H9 (cell line): ENCODE results near the gene SPRR5. TPM values are rescaled to one million over a fixed set of nuclear protein-coding genes. Genes with fewer than 3 reads are reported as not detected.

ENCODE experiments used
- DNase-seq: peaks from one replicate; pipeline ENCODE4 v3.0.0-alpha.2; 2017
- H2AFZ ChIP-seq: one replicate; pipeline ENCODE4 v1.6.1; 2013; ENCODE audit warnings: mild to moderate bottlenecking, low read length, control low read depth, moderate library complexity
- H2AK5ac ChIP-seq: 2 replicates; pipeline ENCODE4 v1.6.1; 2013; ENCODE audit warnings: low read length, control low read depth, mixed read lengths; ENCODE audit not compliant: insufficient read length
- H2BK120ac ChIP-seq: one replicate; pipeline ENCODE4 v1.6.1; 2013; ENCODE audit warnings: low read depth, mild to moderate bottlenecking, low read length, control low read depth, inconsistent platforms; ENCODE audit not compliant: poor library complexity, severe bottlenecking
- H2BK12ac ChIP-seq: 2 replicates; pipeline ENCODE4 v1.6.1; 2013; ENCODE audit warnings: low read length, control low read depth, mixed read lengths, low read depth; ENCODE audit not compliant: insufficient read length
- H2BK15ac ChIP-seq: 2 replicates; pipeline ENCODE4 v1.6.1; 2013; ENCODE audit warnings: low read depth, low read length, control low read depth
- H2BK20ac ChIP-seq: one replicate; pipeline ENCODE4 v1.6.1; 2013; ENCODE audit warnings: low read depth, mild to moderate bottlenecking, low read length, control low read depth, inconsistent platforms; ENCODE audit not compliant: poor library complexity, severe bottlenecking
- H2BK5ac ChIP-seq: 2 replicates; pipeline ENCODE4 v1.6.1; 2013; ENCODE audit warnings: low read length, control low read depth, mixed read lengths; ENCODE audit not compliant: insufficient read length
- H3K14ac ChIP-seq: 2 replicates; pipeline ENCODE4 v1.6.1; 2013; ENCODE audit warnings: low read length, control low read depth; ENCODE audit not compliant: insufficient read depth
- H3K18ac ChIP-seq: 2 replicates; pipeline ENCODE4 v1.6.1; 2013; ENCODE audit warnings: low read depth, mild to moderate bottlenecking, mixed read lengths, low read length, control low read depth; ENCODE audit not compliant: insufficient read length
- H3K23ac ChIP-seq: 2 replicates; pipeline ENCODE4 v1.6.1; 2013; ENCODE audit warnings: low read length, control low read depth, mixed read lengths, low read depth; ENCODE audit not compliant: insufficient read length
- H3K23me2 ChIP-seq: 2 replicates; pipeline ENCODE4 v1.6.1; 2013; ENCODE audit warnings: low read depth, mild to moderate bottlenecking, mixed read lengths, low read length, control low read depth; ENCODE audit not compliant: insufficient read length, poor library complexity, severe bottlenecking
- H3K27ac ChIP-seq: 2 replicates; pipeline ENCODE4 v1.5.1; 2013; ENCODE audit warnings: low read length, control low read depth, mixed read lengths, low read depth; ENCODE audit not compliant: insufficient read length
- H3K27me3 ChIP-seq: 2 replicates; pipeline ENCODE4 v1.6.1; 2013; ENCODE audit warnings: low read length, control low read depth, inconsistent platforms; ENCODE audit not compliant: insufficient read depth
- H3K4ac ChIP-seq: 2 replicates; pipeline ENCODE4 v1.6.1; 2013; ENCODE audit warnings: low read depth, mild to moderate bottlenecking, control low read depth, inconsistent platforms, low read length, moderate library complexity
- H3K4me1 ChIP-seq: 2 replicates; pipeline ENCODE4 v1.6.1; 2013; ENCODE audit warnings: low read length, control low read depth, inconsistent platforms; ENCODE audit not compliant: insufficient read depth
- H3K4me2 ChIP-seq: 2 replicates; pipeline ENCODE4 v1.6.1; 2013; ENCODE audit warnings: low read length, control low read depth, mixed read lengths; ENCODE audit not compliant: insufficient read length, insufficient read depth
- H3K56ac ChIP-seq: 2 replicates; pipeline ENCODE4 v1.6.1; 2013; ENCODE audit warnings: low read depth, mild to moderate bottlenecking, mixed read lengths, low read length, control low read depth; ENCODE audit not compliant: insufficient read length
- H3K79me1 ChIP-seq: 2 replicates; pipeline ENCODE4 v1.6.1; 2013; ENCODE audit warnings: low read depth, mild to moderate bottlenecking, moderate library complexity, low read length, control low read depth, inconsistent platforms; ENCODE audit not compliant: insufficient read depth, poor library complexity, severe bottlenecking
- H3K79me2 ChIP-seq: 2 replicates; pipeline ENCODE4 v1.6.1; 2013; ENCODE audit warnings: low read length, control low read depth, inconsistent platforms; ENCODE audit not compliant: insufficient read depth
- H3K9ac ChIP-seq: 2 replicates; pipeline ENCODE4 v1.6.1; 2013; ENCODE audit warnings: low read length, control low read depth, mixed read lengths; ENCODE audit not compliant: insufficient read length; ENCODE audit errors: extremely low read depth
- H3K9me3 ChIP-seq: one replicate; pipeline ENCODE4 v1.6.1; 2013; ENCODE audit warnings: low read depth, low read length, inconsistent platforms; ENCODE audit not compliant: control insufficient read depth
- H3T11ph ChIP-seq: one replicate; pipeline ENCODE4 v1.6.1; 2013; ENCODE audit warnings: mild to moderate bottlenecking, low read length, control low read depth, inconsistent platforms
- H4K20me1 ChIP-seq: one replicate; pipeline ENCODE4 v1.6.1; 2013; ENCODE audit not compliant: control insufficient read depth, insufficient read length, insufficient read depth
- H4K5ac ChIP-seq: 2 replicates; pipeline ENCODE4 v1.6.1; 2013; ENCODE audit warnings: low read depth, mild to moderate bottlenecking, mixed read lengths, low read length, control low read depth; ENCODE audit not compliant: insufficient read length
- H4K8ac ChIP-seq: replicated peaks from 2 replicates; pipeline ENCODE4 v1.6.1; 2013; ENCODE audit warnings: low read length, control low read depth, mixed read lengths, low read depth; ENCODE audit not compliant: insufficient read length
- H4K91ac ChIP-seq: 2 replicates; pipeline ENCODE4 v1.6.1; 2013; ENCODE audit warnings: low read depth, mild to moderate bottlenecking, moderate library complexity, mixed read lengths, low read length, control low read depth; ENCODE audit not compliant: insufficient read length
- H3K27ac Mint-ChIP-seq, 3 experiments: 2 replicates in 2 of 3; 3 replicates in 1 of 3; pipeline ENCODE4 v1.8.0; 2020 to 2021; ENCODE audit warnings: mixed read lengths in 3 of 3, mild to moderate bottlenecking in 1 of 3, moderate library complexity in 1 of 3
- H3K27me3 Mint-ChIP-seq: 2 replicates; pipeline ENCODE4 v1.8.0; 2021; ENCODE audit warnings: low read depth, mild to moderate bottlenecking, moderate library complexity, mixed read lengths
- H3K36me3 Mint-ChIP-seq, 3 experiments: 2 replicates in 2 of 3; 3 replicates in 1 of 3; pipeline ENCODE4 v1.8.0; 2020 to 2021; ENCODE audit warnings: low read depth in 3 of 3, mixed read lengths in 3 of 3; ENCODE audit not compliant: insufficient read depth in 1 of 3
- H3K4me1 Mint-ChIP-seq, 2 experiments: 2 replicates each; pipeline ENCODE4 v1.8.0; 2020; ENCODE audit warnings: mixed read lengths in 2 of 2
- H3K4me3 Mint-ChIP-seq, 2 experiments: 2 replicates in 1 of 2; 3 replicates in 1 of 2; pipeline ENCODE4 v1.8.0; 2020 to 2021; ENCODE audit warnings: mild to moderate bottlenecking in 2 of 2, mixed read lengths in 2 of 2, moderate library complexity in 1 of 2
- H3K9me3 Mint-ChIP-seq, 2 experiments: 2 replicates in 1 of 2; 3 replicates in 1 of 2; pipeline ENCODE4 v1.8.0; 2020; ENCODE audit warnings: mild to moderate bottlenecking in 2 of 2, mixed read lengths in 2 of 2, moderate library complexity in 1 of 2
- WGBS: extraction: QIAGEN DNeasy Blood & Tissue Kit; methylation state at CpG from one replicate; pipeline ENCODE4 v1.1.7; 2013; ENCODE audit warnings: missing lambda C conversion rate, low lambda C conversion rate, mixed read lengths; ENCODE audit not compliant: insufficient read length; ENCODE audit errors: extremely low coverage; 5-methylcytosine and 5-hydroxymethylcytosine counted together
- total RNA-seq: library from RNA; stranded (reverse); gene quantifications from 2 replicates; pipeline ENCODE4 v1.2.1, GENCODE V29; 2021
- TF ChIP-seq, protein P1 (sequence below): fragments of 200-600 bp; sonication (generic); conservative IDR thresholded peaks from 3 replicates; pipeline ENCODE4 v1.8.0; 2021; ENCODE audit warnings: antibody characterized with exemption, mild to moderate bottlenecking

The SPRR5 gene
- total RNA-seq, 1 experiment from 2014 or later = not detected

DNA sequence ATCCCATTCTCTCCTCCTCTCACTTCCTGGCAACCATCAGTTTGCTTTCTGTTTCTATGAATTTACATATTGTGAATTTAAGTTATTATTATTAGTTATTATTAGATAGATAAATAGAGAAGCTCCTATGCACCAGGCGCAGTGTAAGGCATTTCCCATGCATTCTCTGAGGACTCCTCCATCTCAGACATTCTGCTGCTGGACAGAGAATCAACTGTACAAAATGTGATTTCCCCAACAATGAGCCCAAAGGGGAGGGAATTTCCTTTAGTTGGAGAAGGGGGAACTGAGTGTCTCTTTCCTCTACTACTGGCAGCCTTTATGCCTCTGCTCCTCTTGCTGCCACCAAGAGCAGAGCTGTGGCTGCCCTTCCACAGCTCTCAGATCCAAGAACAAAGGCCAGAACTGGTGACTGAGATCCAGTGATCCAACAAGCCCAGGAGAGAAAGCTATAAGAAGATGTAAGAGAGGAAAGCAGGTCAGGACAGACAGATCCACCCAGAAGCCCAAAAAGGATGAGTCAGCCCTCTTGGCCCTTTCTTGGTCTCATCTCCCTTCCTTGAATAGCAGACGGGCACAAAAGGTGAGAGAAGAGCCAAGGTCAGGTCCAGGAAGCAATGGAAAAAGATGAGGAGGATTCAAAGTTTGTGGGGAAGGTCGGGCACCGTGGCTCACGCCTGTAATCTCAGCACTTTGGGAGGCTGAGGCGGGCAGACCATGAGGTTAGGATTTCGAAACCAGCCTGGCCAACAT is 42.1 kb upstream of the SPRR5 start:
- H3K4me3 Mint-ChIP-seq = no peak overlapping the region
- peaks cover 71 to 89% of the 10 kb centered on the region in 2 experiments for H3K9me3 Mint-ChIP-seq
- H3K4me2 ChIP-seq = no peak overlapping the region

More for the DNA sequence above, 42.1 kb upstream of the SPRR5 start:
- no peak overlapping the region for H2BK15ac ChIP-seq
- H3K23ac ChIP-seq = no peak overlapping the region
- no peak overlapping the region for H4K8ac ChIP-seq
- H3K23me2 ChIP-seq = no peaks in the 10 kb centered on the region
- H3K9me3 ChIP-seq = no peaks in the 10 kb centered on the region
- TF ChIP-seq, protein P1, sequence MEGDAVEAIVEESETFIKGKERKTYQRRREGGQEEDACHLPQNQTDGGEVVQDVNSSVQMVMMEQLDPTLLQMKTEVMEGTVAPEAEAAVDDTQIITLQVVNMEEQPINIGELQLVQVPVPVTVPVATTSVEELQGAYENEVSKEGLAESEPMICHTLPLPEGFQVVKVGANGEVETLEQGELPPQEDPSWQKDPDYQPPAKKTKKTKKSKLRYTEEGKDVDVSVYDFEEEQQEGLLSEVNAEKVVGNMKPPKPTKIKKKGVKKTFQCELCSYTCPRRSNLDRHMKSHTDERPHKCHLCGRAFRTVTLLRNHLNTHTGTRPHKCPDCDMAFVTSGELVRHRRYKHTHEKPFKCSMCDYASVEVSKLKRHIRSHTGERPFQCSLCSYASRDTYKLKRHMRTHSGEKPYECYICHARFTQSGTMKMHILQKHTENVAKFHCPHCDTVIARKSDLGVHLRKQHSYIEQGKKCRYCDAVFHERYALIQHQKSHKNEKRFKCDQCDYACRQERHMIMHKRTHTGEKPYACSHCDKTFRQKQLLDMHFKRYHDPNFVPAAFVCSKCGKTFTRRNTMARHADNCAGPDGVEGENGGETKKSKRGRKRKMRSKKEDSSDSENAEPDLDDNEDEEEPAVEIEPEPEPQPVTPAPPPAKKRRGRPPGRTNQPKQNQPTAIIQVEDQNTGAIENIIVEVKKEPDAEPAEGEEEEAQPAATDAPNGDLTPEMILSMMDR = no peak
- H3K27me3 Mint-ChIP-seq = peaks cover 3% of the 10 kb centered on the region
- H2AK5ac ChIP-seq = no peak overlapping the region
- no peak overlapping the region for H4K91ac ChIP-seq
- peaks cover 0 to 29% (median 3%) of the 10 kb centered on the region in 3 experiments; a peak in 5 of 7 replicates for H3K36me3 Mint-ChIP-seq
- WGBS = no CpG with 5 or more reads among the region's 7 CpGs
- no peak overlapping the region for H3K27ac ChIP-seq
- H2BK120ac ChIP-seq = no peak overlapping the region
- H3K4ac ChIP-seq = no peak overlapping the region
- no peak overlapping the region for H3T11ph ChIP-seq
- no peaks in the 10 kb centered on the region for H3K4me1 Mint-ChIP-seq
- H3K27ac Mint-ChIP-seq = no peak overlapping the region
- H3K56ac ChIP-seq = no peak overlapping the region
- H4K5ac ChIP-seq = no peak overlapping the region
- H2BK12ac ChIP-seq = no peak overlapping the region
- DNase-seq = no peak
- no peak overlapping the region for H3K18ac ChIP-seq
- H2BK20ac ChIP-seq = no peak overlapping the region
- no peaks in the 10 kb centered on the region for H4K20me1 ChIP-seq
- no peak overlapping the region for H3K9ac ChIP-seq
- no peaks in the 10 kb centered on the region for H3K27me3 ChIP-seq
- H3K79me2 ChIP-seq = no peaks in the 10 kb centered on the region
- no peaks in the 10 kb centered on the region for H3K79me1 ChIP-seq
- H3K14ac ChIP-seq = no peak overlapping the region
- no peak overlapping the region for H2BK5ac ChIP-seq
- no peak overlapping the region for H2AFZ ChIP-seq
- no peaks in the 10 kb centered on the region for H3K4me1 ChIP-seq
